Liver (tissue), 3 donors: ENCODE measurements around the gene RNU6-1.

Source experiments
- CTCF ChIP-seq: fragments of 150-350 bp; IDR thresholded peaks from 2 replicates; pipeline ENCODE4 v1.5.1; 2017; ENCODE audit warnings: improper control_type of control experiment, low read depth, low read length; ENCODE audit not compliant: missing input control
- EGR1 ChIP-seq, 2 donors: IDR thresholded peaks; 2 replicates each; pipeline ENCODE4 v1.6.1; 2016 to 2018; ENCODE audit warnings: antibody characterized with exemption in 2 of 2, low read depth in 2 of 2
- FOXA1 ChIP-seq: IDR thresholded peaks from 2 replicates; pipeline ENCODE4 v1.6.1; 2016; ENCODE audit warnings: antibody characterized with exemption
- GABPA ChIP-seq, 2 donors: IDR thresholded peaks in 1 of 2; conservative IDR thresholded peaks in 1 of 2; 2 replicates each; pipeline ENCODE4 v1.6.1; 2016; ENCODE audit warnings: antibody characterized with exemption in 2 of 2, mild to moderate bottlenecking in 1 of 2, moderate library complexity in 1 of 2
- HNF4G ChIP-seq: IDR thresholded peaks from 2 replicates; pipeline ENCODE4 v1.6.1; 2016; ENCODE audit warnings: antibody characterized with exemption
- JUND ChIP-seq, 2 donors: IDR thresholded peaks; 2 replicates each; pipeline ENCODE4 v1.6.1; 2016; ENCODE audit warnings: antibody characterized with exemption in 2 of 2
- RAD21 ChIP-seq, 2 donors: IDR thresholded peaks; 2 replicates each; pipeline ENCODE4 v1.6.1; 2016; ENCODE audit warnings: antibody characterized with exemption in 2 of 2, mild to moderate bottlenecking in 2 of 2
- REST ChIP-seq: IDR thresholded peaks from 2 replicates; pipeline ENCODE4 v1.6.1; 2016; ENCODE audit warnings: antibody characterized with exemption, mild to moderate bottlenecking
- SP1 ChIP-seq: IDR thresholded peaks from 2 replicates; pipeline ENCODE4 v1.6.1; 2018; ENCODE audit warnings: antibody characterized with exemption, mild to moderate bottlenecking
- TAF1 ChIP-seq: conservative IDR thresholded peaks from 2 replicates; pipeline ENCODE4 v1.6.1; 2016; ENCODE audit warnings: antibody characterized with exemption, mild to moderate bottlenecking
- YY1 ChIP-seq: IDR thresholded peaks from 2 replicates; pipeline ENCODE4 v1.6.1; 2016; ENCODE audit warnings: antibody characterized with exemption, mild to moderate bottlenecking
- ZBTB33 ChIP-seq: IDR thresholded peaks from 2 replicates; pipeline ENCODE4 v1.6.1; 2016; ENCODE audit warnings: antibody characterized with exemption
- TF ChIP-seq, protein P1 (sequence below): IDR thresholded peaks from 2 replicates; pipeline ENCODE4 v1.6.1; 2016; ENCODE audit warnings: antibody characterized with exemption
- donor health status: healthy.
- donor health status: healthy.

GRCh38 chr15:67835297-67836133 lies 4.3 kb downstream of the RNU6-1 start:
- TF ChIP-seq CTCF: no peak
- no peak for TF ChIP-seq TAF1
- no peak for TF ChIP-seq GABPA (IDR thresholded peaks at IDR 0.05 in 1 of 2, conservative IDR thresholded peaks at IDR 0.05 in 1 of 2)
- no peak for TF ChIP-seq REST
- no peak for TF ChIP-seq EGR1 (IDR thresholded peaks at IDR 0.05; ENCODE audit: low read depth in 2 of 2)
- no peak for TF ChIP-seq JUND (IDR thresholded peaks at IDR 0.05)
- no peak for TF ChIP-seq HNF4G
- no peak for TF ChIP-seq FOXA1
- TF ChIP-seq RAD21 (IDR thresholded peaks at IDR 0.05): no peak
- no peak for TF ChIP-seq YY1
- TF ChIP-seq SP1: no peak
- TF ChIP-seq ZBTB33: no peak
- TF ChIP-seq, protein P1, sequence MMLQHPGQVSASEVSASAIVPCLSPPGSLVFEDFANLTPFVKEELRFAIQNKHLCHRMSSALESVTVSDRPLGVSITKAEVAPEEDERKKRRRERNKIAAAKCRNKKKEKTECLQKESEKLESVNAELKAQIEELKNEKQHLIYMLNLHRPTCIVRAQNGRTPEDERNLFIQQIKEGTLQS: no peak
